Psoas muscle (tissue), 8 donors: Measurements from ENCODE around the gene HS3ST4. TPM values are rescaled to one million over a fixed set of nuclear protein-coding genes. Genes with fewer than 3 reads are reported as not detected.

Source experiments
- ATAC-seq, 4 donors: fragments of 200-7000 bp; cut with Tn5 transposase; one replicate each; pipeline ENCODE4 v1.9.1; 2020; ENCODE audit warnings: moderate library complexity in 3 of 4, mild to moderate bottlenecking in 2 of 4
- DNase-seq, 2 donors: peaks; one replicate each; pipeline ENCODE4 v3.0.0-alpha.2; 2020
- H3K27ac ChIP-seq: fragments of 200-600 bp; one replicate; pipeline ENCODE4 v1.8.0; 2022
- H3K27me3 ChIP-seq, 3 donors: fragments of 200-600 bp in 1 of 3; one replicate each; pipeline versions ENCODE4 v1.6.1 to v1.8.0; 2013 to 2022; ENCODE audit warnings: low read length in 2 of 3, mild to moderate bottlenecking in 2 of 3, moderate library complexity in 1 of 3; ENCODE audit not compliant: insufficient read depth in 3 of 3
- H3K36me3 ChIP-seq, 2 donors: fragments of 200-600 bp in 1 of 2; one replicate each; pipeline versions ENCODE4 v1.6.1 to v1.8.0; 2013 to 2022; ENCODE audit warnings: low read depth in 1 of 2, mild to moderate bottlenecking in 1 of 2, moderate library complexity in 1 of 2; ENCODE audit not compliant: insufficient read depth in 1 of 2
- H3K4me1 ChIP-seq: fragments of 200-600 bp; one replicate; pipeline ENCODE4 v1.8.0; 2022
- H3K4me3 ChIP-seq: fragments of 200-600 bp; one replicate; pipeline ENCODE4 v1.8.0; 2022; ENCODE audit warnings: mild to moderate bottlenecking
- H3K9me3 ChIP-seq: fragments of 200-600 bp; one replicate; pipeline ENCODE4 v1.8.0; 2022
- WGBS, 3 donors: extraction: QIAGEN DNeasy Blood & Tissue Kit; methylation state at CpG; one replicate each; pipeline versions ENCODE4 v1.1.6 to v1.1.7; 2013; 5-methylcytosine and 5-hydroxymethylcytosine counted together
- intact Hi-C, 2 donors: fragments of 100-400 bp; cut with DNase I; formaldehyde crosslinking; loops; one replicate each; pipeline versions ENCODE4 v1.11.0 to v1.14.2; 2022
- polyA plus RNA-seq, 3 donors: library from polyadenylated mRNA; stranded (reverse); fragments of 200-250 nt; gene quantifications; one replicate each; pipeline ENCODE4 v1.2.3, GENCODE V29; 2013
- total RNA-seq, 4 donors: library from RNA; stranded (reverse); fragmentation: NEBNext Ultra II Directional in 2 of 4; extraction: Animal tissue kit (Norgen Biotek cat#: 25700) in 2 of 4; gene quantifications; one replicate each; pipeline versions ENCODE4 v1.2.1 to v1.2.4, GENCODE V29; 2021 to 2023
- TF ChIP-seq, protein P1 (sequence below): fragments of 200-600 bp; IDR thresholded peaks from one replicate; pipeline ENCODE4 v1.8.0; 2022; ENCODE audit warnings: antibody characterized with exemption
- donor health status: healthy with polysubstance abuse.
- donor health status: DM: no; HTN: no; CAD: no; lungs with moderate emphysema.
- donor health status: Bipolar disorder and iron deficiency.
- donor health status: healthy.
- donor health status: DM: yes; HTN: yes; CAD: no.
- donor health status: DM: no; HTN: no; CAD: no.
- donor health status: DM: no; HTN: no; CAD: no.
- donor health status: DM: yes; HTN: yes; CAD: no.

The HS3ST4 gene
- total and polyA plus RNA-seq, 7 donors, result 0.01 TPM; not detected in 6

DNA sequence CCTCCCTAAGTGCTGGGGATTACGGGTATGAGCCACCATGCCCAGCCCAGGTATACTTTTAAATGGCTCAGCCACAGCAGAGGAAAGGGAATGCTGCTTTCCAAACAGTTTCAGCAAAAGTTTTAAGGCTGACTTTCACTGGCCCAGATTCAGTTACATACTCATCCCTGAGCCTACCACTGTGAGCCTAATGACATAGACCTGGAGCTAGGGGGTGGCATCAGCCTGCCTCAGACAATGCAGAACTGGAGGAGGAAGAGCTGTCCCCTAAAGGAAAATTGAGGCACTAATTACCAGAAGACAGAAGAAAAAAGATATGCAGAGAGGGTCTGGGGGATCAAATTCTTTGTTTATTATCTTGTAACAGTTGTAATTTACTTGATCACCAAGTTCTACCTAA lies 43.9 kb downstream of the HS3ST4 start:
- Histone ChIP-seq H3K4me3 (no peak overlapping the region), H3K4me1 (no peaks in the 10 kb centered on the region), H3K9me3 (no peaks in the 10 kb centered on the region), H3K27ac (no peak overlapping the region), H3K36me3 (no peaks in the 10 kb centered on the region), H3K27me3 (no peaks in the 10 kb centered on the region)
- no peak for ATAC-seq
- intact Hi-C loops, result no loop called here
- TF ChIP-seq, protein P1, sequence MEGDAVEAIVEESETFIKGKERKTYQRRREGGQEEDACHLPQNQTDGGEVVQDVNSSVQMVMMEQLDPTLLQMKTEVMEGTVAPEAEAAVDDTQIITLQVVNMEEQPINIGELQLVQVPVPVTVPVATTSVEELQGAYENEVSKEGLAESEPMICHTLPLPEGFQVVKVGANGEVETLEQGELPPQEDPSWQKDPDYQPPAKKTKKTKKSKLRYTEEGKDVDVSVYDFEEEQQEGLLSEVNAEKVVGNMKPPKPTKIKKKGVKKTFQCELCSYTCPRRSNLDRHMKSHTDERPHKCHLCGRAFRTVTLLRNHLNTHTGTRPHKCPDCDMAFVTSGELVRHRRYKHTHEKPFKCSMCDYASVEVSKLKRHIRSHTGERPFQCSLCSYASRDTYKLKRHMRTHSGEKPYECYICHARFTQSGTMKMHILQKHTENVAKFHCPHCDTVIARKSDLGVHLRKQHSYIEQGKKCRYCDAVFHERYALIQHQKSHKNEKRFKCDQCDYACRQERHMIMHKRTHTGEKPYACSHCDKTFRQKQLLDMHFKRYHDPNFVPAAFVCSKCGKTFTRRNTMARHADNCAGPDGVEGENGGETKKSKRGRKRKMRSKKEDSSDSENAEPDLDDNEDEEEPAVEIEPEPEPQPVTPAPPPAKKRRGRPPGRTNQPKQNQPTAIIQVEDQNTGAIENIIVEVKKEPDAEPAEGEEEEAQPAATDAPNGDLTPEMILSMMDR, result no peak
- 67 to 90% (median 88%) methylated on average over 1 of the region's 1 CpG for WGBS, 3 donors
- DNase-seq, result no peak

DNA sequence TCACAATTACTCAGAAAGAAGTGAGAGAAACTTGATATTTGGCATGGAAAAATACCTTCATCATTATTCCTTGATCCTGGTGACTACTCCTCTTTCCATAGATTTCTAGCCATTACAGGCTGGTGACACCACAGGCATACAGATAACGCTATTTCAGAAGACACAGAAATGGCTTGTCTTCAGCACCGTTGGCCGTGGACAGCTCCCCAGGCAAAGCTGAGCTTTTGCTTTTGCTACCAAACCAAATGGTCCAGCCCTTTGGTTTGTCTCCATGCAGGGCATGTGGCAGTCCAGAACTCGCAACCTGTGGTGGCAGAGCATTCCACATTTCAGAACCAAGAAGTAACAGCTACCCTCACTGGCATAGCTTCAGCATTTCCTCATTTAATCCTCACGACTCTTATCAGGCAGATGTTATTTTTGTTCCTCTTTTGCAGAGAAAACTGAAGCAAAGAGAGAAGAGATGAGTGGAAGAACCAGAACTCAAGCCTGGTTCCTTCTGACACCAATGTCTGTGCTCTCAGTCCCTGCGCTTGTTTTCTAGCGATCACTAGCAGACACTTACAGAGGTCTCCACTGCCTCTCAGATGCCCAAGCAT lies 55.5 kb downstream of the HS3ST4 start:
- Histone ChIP-seq H3K4me3 (no peak overlapping the region), H3K4me1 (no peaks in the 10 kb centered on the region), H3K36me3 (no peaks in the 10 kb centered on the region), H3K27me3 (no peaks in the 10 kb centered on the region), H3K27ac (no peak overlapping the region), H3K9me3 (no peaks in the 10 kb centered on the region)
- TF ChIP-seq, protein P1, result no peak
- intact Hi-C loops, result no loop called here
- ATAC-seq (no peak), DNase-seq (no peak)
- WGBS, 3 donors, result 58 to 69% (median 61%) methylated on average over 7 of the region's 7 CpGs

DNA sequence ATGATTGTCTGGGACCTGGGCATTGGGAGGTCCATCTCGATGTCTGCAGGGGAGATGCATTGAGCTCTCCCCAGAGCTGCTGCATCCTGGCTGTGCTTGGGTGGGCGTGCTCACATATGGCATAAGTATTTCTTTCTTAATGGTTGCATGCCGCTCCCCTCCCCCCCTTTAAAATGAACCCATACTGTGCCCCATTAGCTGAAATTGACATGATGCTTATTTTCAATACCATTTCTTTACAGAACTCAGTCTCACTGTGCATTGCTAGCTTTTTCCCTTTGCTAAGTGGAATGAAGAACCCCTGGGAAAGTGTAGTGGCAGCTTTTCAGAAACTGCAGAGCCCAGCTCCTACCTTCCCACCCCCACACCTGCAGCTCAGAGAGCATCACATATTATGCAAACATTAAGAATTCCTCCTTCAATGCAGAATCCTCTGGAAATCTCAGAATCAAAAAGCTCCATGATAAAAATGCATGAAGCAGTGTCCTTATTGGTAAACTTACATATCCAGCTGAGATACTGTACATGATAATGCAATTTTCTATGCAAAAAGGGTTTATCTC lies 56.4 kb downstream of the HS3ST4 start:
- H3K4me3 ChIP-seq, result no peak overlapping the region
- intact Hi-C loops, result no loop called here
- no peaks in the 10 kb centered on the region for H3K36me3 ChIP-seq
- DNase-seq, result no peak
- WGBS, 3 donors, result 70 to 80% (median 72%) methylated on average over 3 of the region's 3 CpGs
- H3K9me3 ChIP-seq, result no peaks in the 10 kb centered on the region
- TF ChIP-seq, protein P1, result no peak
- no peaks in the 10 kb centered on the region for H3K27me3 ChIP-seq
- no peak overlapping the region for H3K27ac ChIP-seq
- ATAC-seq, result no peak
- no peaks in the 10 kb centered on the region for H3K4me1 ChIP-seq

DNA sequence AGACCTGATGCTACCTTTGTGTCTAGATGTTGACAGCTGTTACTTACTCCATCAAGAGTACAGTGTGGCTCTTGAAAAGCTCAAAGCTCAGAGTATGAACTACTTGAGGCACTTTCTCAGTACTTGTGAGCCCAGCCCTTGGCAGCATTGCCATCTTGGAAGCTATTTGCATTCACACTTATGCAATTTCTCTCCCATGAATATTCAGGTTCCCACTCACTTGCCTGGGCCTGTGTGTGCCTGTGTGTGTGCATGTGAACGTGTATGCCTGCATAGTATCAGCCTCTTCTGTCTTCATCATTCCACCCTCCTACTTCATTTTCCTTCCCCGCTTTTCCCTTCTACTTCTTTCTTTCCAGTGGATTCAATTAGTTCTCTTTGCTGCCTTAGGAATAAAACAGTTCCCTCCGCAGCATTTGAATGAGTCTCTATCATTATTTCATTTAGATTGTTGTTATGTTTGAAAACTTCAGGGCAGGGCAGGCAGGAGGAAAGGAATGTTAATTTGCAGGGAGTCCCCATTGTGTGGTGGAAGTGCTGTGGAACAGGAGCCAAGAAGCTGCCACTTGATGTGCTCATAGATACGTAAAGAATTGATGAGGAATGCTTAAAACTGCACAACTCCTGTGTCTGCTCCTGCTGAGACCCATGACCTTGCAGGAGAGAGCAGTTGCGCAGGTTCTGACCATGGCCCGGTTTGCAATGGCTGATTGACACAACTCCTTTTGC lies 58.9 kb downstream of the HS3ST4 start:
- WGBS, 3 donors, result 62 to 68% (median 62%) methylated on average over 6 of the region's 6 CpGs
- no peak for DNase-seq
- Histone ChIP-seq H3K4me1 (no peaks in the 10 kb centered on the region), H3K27me3 (no peaks in the 10 kb centered on the region), H3K27ac (no peak overlapping the region), H3K4me3 (no peak overlapping the region), H3K9me3 (no peaks in the 10 kb centered on the region), H3K36me3 (no peaks in the 10 kb centered on the region)
- ATAC-seq, result no peak
- TF ChIP-seq, protein P1, result no peak
- intact Hi-C loops, result no loop called here
